Parathyroid adenoma (tissue), 2 donors: ENCODE results near the gene SERHL2.

Experiments used
- H2AFZ ChIP-seq: fragments of 300-600 bp; sonication (generic); one replicate; pipeline ENCODE4 v1.7.0; 2017; ENCODE audit warnings: antibody characterized with exemption, mild to moderate bottlenecking
- H3K27ac ChIP-seq: fragments of 300-600 bp; sonication (generic); one replicate; pipeline ENCODE4 v1.7.0; 2017
- H3K27me3 ChIP-seq: fragments of 300-600 bp; sonication (generic); one replicate; pipeline ENCODE4 v1.7.0; 2017; ENCODE audit warnings: low read length; ENCODE audit not compliant: control insufficient read depth, insufficient read depth
- H3K36me3 ChIP-seq: fragments of 300-600 bp; sonication (generic); one replicate; pipeline ENCODE4 v1.7.0; 2017; ENCODE audit warnings: low read length; ENCODE audit not compliant: control insufficient read depth, insufficient read depth
- H3K4me1 ChIP-seq: fragments of 300-600 bp; sonication (generic); one replicate; pipeline ENCODE4 v1.7.0; 2017; ENCODE audit warnings: control low read depth
- H3K4me2 ChIP-seq: fragments of 300-600 bp; sonication (generic); one replicate; pipeline ENCODE4 v1.7.0; 2017; ENCODE audit warnings: low read length
- H3K4me3 ChIP-seq: fragments of 300-600 bp; sonication (generic); one replicate; pipeline ENCODE4 v1.7.0; 2017; ENCODE audit warnings: low read depth, low read length
- H3K79me2 ChIP-seq: fragments of 300-600 bp; sonication (generic); one replicate; pipeline ENCODE4 v1.7.0; 2017; ENCODE audit warnings: control low read depth
- H3K9ac ChIP-seq: fragments of 300-600 bp; sonication (generic); one replicate; pipeline ENCODE4 v1.7.0; 2017; ENCODE audit warnings: mild to moderate bottlenecking
- H3K9me3 ChIP-seq: fragments of 300-600 bp; sonication (generic); one replicate; pipeline ENCODE4 v1.7.0; 2017; ENCODE audit warnings: low read length; ENCODE audit not compliant: control insufficient read depth
- CTCF ChIP-seq: fragments of 300-600 bp; sonication (generic); IDR thresholded peaks from one replicate; pipeline ENCODE4 v1.7.0; 2017; ENCODE audit warnings: antibody characterized with exemption, mild to moderate bottlenecking
- donor health status: primary hyperparathyroidism.

Gene SERHL2

GRCh38 chr22:42610186-42610585 is 56.4 kb downstream of the SERHL2 start:
- Histone ChIP-seq H3K79me2 (peaks cover 63% of the 10 kb centered on the region), H3K4me1 (peaks cover 3% of the 10 kb centered on the region), H3K9ac (no peak overlapping the region), H3K4me2 (no peak overlapping the region), H3K9me3 (no peaks in the 10 kb centered on the region), H3K36me3 (no peaks in the 10 kb centered on the region), H2AFZ (no peak overlapping the region), H3K27ac (no peak overlapping the region), H3K4me3 (no peak overlapping the region), H3K27me3 (no peaks in the 10 kb centered on the region)
- no peak for TF ChIP-seq CTCF

- no peak for TF ChIP-seq CTCF
- H2AFZ ChIP-seq = no peak overlapping the region
- no peak overlapping the region for H3K4me2 ChIP-seq
- no peaks in the 10 kb centered on the region for H3K36me3 ChIP-seq
- no peak overlapping the region for H3K4me3 ChIP-seq
- peaks cover 3% of the 10 kb centered on the region for H3K4me1 ChIP-seq
- no peak overlapping the region for H3K27ac ChIP-seq
- H3K27me3 ChIP-seq = no peaks in the 10 kb centered on the region
- H3K79me2 ChIP-seq = peaks cover 54% of the 10 kb centered on the region
- no peaks in the 10 kb centered on the region for H3K9me3 ChIP-seq
- no peak overlapping the region for H3K9ac ChIP-seq
Measured at GRCh38 chr22:42611051-42611450, 57.3 kb downstream of the SERHL2 start.

- Histone ChIP-seq H3K36me3 (no peaks in the 10 kb centered on the region), H3K9me3 (no peaks in the 10 kb centered on the region), H2AFZ (no peak overlapping the region), H3K9ac (no peak overlapping the region), H3K4me3 (no peak overlapping the region), H3K4me2 (no peak overlapping the region), H3K4me1 (peaks cover 3% of the 10 kb centered on the region), H3K27me3 (no peaks in the 10 kb centered on the region), H3K79me2 (peaks cover 43% of the 10 kb centered on the region), H3K27ac (no peak overlapping the region)
- TF ChIP-seq CTCF = no peak
Measured at GRCh38 chr22:42612336-42612735, 58.6 kb downstream of the SERHL2 start.

GRCh38 chr22:42613872-42614301 is 60.1 kb downstream of the SERHL2 start:
- Histone ChIP-seq H3K4me3 (peak overlapping the region; percentile 83), H3K9me3 (no peaks in the 10 kb centered on the region), H3K27ac (peak overlapping the region; percentile 99), H2AFZ (peak overlapping the region; percentile 35), H3K4me2 (peak overlapping the region; percentile 72), H3K79me2 (peaks cover 38% of the 10 kb centered on the region), H3K27me3 (no peaks in the 10 kb centered on the region), H3K9ac (peak overlapping the region; percentile 67), H3K4me1 (peaks cover 3% of the 10 kb centered on the region), H3K36me3 (no peaks in the 10 kb centered on the region)
- no peak for TF ChIP-seq CTCF

GRCh38 chr22:42614312-42615091 is 60.7 kb downstream of the SERHL2 start, which contains the start of gene POLDIP3:
Gene POLDIP3, minus strand, starts transcription at chr22:42614883. Its CDS starts 26 bp downstream, at chr22:42614857.
- Histone ChIP-seq H3K36me3 (no peaks in the 10 kb centered on the region), H3K4me2 (peak within 1 kb of the TSS; percentile 72), H3K9ac (peak within 1 kb of the TSS; percentile 67), H3K9me3 (no peaks in the 10 kb centered on the region), H2AFZ (peak within 1 kb of the TSS; percentile 35), H3K4me3 (peak within 1 kb of the TSS; percentile 83), H3K79me2 (peaks cover 32% of the 10 kb centered on the region), H3K4me1 (peaks cover 3% of the 10 kb centered on the region), H3K27me3 (no peaks in the 10 kb centered on the region), H3K27ac (peak within 1 kb of the TSS; percentile 99)
- TF ChIP-seq CTCF = peak; percentile 28
